A673 (cell line): ENCODE results near the gene ZP2.

Source experiments
- EZH2 ChIP-seq: fragments of 200-600 bp; sonication (generic); IDR thresholded peaks from 2 replicates; pipeline ENCODE4 v1.6.1; 2017; ENCODE audit warnings: borderline replicate concordance, low read depth, mild to moderate bottlenecking, mixed read lengths, antibody characterized with exemption, low read length; ENCODE audit not compliant: poor library complexity, severe bottlenecking
- TF ChIP-seq, protein P1 (sequence below): fragments of 300-800, 200-600 bp; sonication (generic); conservative IDR thresholded peaks from 2 replicates; pipeline ENCODE4 v1.5.1; 2017; ENCODE audit warnings: low read depth, mild to moderate bottlenecking, antibody characterized with exemption, low read length, moderate library complexity, mixed read lengths

- TF ChIP-seq, protein P1, sequence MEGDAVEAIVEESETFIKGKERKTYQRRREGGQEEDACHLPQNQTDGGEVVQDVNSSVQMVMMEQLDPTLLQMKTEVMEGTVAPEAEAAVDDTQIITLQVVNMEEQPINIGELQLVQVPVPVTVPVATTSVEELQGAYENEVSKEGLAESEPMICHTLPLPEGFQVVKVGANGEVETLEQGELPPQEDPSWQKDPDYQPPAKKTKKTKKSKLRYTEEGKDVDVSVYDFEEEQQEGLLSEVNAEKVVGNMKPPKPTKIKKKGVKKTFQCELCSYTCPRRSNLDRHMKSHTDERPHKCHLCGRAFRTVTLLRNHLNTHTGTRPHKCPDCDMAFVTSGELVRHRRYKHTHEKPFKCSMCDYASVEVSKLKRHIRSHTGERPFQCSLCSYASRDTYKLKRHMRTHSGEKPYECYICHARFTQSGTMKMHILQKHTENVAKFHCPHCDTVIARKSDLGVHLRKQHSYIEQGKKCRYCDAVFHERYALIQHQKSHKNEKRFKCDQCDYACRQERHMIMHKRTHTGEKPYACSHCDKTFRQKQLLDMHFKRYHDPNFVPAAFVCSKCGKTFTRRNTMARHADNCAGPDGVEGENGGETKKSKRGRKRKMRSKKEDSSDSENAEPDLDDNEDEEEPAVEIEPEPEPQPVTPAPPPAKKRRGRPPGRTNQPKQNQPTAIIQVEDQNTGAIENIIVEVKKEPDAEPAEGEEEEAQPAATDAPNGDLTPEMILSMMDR, result no peak
- TF ChIP-seq EZH2, result no peak
Observed at GRCh38 chr16:21184834-21185233, 26.5 kb downstream of the ZP2 start.
